GM18498 (cell line): ENCODE measurements around the gene ADAM12.

Source experiments
- ATAC-seq: cut with Tn5 transposase; IDR thresholded peaks from one replicate; pipeline ENCODE4 v1.9.1; 2021; ENCODE audit warnings: mild to moderate bottlenecking, moderate library complexity; ENCODE audit not compliant: unreplicated experiment

ADAM12 gene

DNA sequence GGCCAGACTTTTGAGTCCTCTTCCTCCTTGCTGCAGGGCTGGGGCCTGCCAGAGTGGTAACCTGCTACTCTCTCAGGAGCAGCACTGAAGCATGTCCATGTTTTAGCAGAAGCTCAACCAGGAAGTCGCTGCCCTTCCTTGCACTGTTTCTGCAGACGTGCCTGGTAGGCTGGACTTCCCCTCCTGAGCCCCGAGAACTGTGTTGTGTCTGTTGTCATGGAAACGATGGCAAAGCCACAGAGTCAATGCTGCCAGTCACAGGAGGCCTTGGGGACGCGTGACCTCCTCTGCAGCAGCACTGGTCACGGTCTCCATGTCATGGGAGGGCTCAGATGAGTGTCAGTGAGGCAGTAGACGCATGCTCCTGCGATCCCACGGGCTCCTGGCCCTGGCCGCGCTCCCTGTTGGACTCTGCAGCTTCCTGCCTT is 346.5 kb downstream of the ADAM12 start:
- ATAC-seq, result peak; percentile 100

DNA sequence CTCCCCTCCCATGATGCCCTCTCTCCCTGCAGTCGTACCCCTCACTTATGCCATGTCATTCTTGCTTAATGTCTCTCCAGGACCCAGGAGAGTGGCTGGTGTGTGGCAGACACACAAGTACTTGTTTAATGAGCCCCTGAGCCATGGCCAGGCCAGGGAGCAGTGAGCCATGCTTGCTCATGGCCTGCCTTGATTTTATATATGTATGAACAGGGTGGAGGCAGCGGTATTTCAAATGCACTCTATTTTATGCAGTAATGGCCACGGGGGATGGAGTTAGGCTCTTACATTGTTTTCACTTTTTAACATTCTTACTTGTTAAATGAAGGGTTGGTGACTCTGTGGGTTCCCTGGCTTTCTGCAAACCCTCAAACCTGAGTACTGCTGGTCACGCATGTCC is 347.2 kb downstream of the ADAM12 start:
- no peak for ATAC-seq

DNA sequence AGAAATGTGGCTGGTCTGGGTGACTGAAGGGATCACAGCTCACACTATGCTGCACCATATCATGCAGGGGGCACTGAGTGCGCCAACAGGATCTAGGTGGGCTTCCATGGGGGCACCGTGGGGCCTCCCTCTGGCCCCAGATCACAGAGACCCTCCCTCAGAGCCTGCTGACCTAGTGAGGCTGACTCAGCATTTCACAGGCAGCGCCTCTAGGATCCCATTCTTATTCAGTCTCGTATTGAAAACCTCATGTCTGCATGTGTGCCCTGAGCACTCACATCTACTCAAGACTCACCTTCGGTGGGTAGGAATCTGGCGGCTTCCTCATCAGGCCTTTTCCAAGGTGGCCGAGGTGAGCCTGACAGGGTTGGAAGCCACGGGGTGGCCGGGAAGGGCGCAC is 350.3 kb downstream of the ADAM12 start:
- ATAC-seq, result no peak

DNA sequence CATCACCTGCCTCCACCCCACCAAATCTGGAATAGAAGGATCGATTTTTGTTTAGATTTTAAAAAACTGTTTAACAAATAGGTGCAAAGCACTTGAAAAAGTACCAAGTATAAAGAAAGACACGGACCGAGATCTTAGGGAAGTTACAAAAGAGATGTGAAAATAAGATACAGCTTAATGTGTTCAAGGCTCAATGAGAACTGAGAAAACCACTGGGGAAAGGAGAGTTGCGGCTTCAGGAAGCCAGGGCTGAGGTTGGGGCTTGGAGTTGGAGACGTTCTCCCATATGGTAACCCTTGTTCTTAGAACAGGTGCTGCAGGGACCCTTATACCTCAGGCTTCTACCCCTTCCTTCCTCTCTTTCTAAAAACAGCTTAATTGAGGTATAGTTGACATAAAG is 351.8 kb downstream of the ADAM12 start:
- ATAC-seq, result no peak

DNA sequence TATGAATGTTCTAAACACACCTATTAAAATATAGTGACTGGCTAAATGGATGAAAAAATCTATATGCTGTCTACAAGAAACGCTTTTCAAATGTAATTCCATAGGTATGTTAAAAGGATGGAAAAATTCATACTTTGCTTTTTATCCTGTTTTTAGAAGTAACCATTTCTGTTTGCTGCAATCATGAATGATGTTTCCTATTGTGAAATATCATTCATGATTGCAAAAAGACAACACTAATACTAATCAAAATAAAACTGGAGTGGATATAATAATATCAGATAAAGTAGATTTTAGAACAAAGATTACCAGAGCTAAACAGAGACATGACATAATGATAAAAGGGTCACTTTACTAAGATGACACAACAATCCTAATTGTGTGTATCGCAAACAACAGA is 353.7 kb downstream of the ADAM12 start:
- ATAC-seq, result no peak

DNA sequence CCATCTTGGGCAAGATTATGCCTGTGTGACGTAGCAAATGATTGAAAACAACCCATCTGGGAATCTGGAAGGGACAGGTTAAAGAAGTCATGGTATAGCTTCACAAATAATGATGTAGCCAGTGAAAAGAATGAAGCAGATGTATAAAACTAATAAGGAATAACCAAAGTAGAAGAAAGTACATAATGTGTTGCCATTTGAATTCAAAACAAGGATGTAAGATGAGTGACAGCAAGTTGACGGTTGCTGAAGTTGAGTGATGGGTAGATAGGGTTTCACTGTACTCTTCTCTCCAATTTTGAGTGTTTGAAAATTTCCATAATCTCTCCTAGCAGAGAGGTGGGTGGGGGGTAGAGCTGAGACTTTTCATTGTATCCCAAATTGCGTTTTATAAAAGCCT is 358.3 kb downstream of the ADAM12 start:
- no peak for ATAC-seq

DNA sequence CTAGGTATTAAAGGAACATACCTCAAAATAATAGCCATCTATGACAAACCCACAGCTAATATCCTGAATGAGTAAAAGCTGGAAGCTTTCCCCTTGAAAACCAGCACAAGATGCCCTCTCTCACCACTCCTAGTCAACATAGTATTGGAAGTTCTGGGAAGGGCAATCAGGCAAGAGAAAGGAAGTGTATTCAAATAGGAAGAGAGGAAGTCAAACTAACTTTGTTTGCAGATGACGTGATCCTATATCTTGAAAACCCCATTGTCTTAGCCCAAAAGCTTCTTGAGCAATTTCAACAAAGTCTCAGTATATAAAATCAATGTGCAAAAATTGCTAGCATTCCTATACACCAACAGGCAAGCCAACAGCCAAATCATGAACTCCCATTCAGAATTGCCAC is 360.6 kb downstream of the ADAM12 start:
- ATAC-seq, result no peak

DNA sequence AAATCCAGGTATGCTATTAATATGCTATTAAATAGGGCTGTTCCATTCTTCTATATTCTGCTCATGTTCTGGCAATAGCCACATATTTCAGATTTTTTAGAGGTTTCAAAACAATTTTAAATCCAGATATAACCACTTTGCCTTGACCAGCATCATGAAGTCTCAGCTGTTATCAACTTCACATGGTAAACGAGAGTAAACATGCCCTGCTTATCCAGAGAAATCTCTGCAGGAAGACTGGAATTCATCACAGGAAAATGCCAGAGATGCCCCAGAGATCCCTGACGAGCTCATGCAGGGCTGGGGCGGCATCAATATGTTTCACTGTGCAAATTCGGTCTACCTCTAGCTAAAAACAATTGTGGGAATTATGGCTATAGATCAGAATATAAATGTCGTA is 365.4 kb downstream of the ADAM12 start:
- ATAC-seq, result no peak

DNA sequence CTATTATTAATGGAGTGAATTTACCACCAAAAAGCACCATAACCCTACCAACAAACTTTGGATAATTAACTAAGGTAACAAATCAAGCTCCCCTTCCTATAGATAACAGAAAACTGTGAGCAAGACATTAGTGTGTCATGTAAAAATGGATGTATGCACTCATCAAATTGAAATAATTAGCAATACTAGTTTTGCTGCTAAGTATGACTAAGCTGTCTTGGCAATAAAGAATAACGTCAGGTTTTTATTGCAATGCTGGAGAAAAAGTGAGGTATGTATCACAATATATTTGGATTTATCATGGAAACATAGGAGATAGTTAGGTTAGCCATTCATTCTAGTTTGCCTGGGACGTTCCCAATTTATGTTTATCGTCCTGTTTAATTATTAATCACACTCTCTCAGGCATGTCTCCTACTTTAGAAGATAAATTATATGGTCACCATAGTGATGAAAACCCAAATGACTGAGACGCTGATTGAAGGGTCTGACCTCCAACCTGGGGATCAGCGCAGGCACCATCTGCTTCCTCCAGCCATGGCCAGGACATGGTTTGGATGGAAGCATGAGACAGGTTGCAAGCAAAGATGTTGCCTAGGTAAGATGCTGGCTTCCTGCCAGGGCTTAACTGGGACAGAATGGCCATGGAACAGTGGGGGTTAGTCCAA is 366.3 kb downstream of the ADAM12 start:
- no peak for ATAC-seq

DNA sequence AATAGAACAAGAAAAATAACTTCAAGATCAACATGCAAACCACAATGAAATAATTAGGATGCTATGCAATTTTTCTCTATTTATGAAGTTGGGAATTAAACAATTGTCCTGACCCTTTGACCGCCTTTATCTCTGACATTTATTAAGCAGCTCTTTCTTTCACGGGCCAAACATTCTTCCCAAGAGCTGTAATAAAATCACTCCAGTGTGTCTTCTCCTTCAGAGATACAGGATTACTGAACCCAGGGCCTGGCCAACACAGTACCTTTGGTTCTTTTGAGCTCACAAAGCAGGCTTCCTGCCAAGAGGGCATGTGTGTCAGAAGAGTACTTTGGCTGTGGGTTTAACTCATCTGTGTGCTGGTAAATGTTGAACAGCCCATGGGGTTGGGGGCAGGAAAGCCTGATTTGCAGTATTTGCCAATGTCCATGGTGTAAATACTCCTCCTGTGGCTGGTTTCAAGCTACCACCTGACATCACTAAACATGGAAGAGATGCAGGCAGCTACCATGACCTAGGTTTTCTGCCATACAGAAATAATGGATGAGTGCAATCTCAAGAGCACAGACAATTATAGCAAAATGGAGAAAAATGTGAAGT is 370.2 kb downstream of the ADAM12 start:
- no peak for ATAC-seq

DNA sequence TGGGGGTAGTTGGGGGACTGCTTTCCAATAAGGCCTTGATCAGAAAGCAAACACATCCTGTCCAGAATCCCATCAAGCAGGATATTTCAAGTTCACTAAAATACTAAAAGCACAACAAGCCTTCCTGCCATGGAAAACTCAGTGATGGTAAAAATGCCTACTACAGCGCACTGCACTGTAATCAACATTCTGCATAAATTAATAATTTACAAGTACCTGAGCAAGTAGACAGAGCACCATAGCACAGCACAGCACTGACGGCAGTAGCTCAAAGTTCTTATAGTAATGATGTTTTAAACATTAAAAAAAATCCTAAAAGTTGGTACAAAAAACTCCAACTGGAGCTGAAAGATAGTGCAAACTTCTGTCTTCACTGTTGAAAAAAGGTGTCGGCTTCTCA is 371.4 kb downstream of the ADAM12 start:
- no peak for ATAC-seq

DNA sequence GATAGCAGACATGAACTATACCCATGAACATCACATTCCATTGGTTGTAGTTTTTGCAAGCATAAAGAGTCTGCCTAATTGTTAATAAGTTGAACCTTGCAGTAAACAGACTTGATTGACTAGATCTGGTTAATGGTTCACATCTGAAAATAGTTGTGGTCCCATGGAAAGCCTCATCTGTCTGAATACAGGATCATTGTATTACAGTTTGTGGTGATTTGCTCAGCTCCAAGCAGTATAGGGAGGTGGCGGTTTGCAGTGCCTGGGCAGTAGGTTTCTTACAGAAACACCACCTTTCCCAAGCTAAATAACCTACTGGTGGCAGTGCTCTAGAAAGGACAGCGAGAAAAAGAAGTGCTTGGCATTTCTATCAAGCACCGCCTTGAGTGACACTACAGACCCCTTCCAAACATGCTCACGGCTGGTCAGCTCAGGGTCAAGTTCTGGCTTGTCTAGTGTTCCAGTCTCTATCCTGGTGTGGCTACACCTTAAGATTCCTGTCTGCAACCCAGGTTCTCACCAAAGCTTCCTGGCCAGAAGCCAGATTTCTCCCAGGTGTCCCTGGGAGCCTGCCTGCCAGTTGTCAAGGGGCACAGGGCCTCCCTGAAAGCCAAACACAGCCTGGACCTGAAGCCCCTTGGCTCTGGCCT is 372.0 kb downstream of the ADAM12 start:
- ATAC-seq, result no peak

DNA sequence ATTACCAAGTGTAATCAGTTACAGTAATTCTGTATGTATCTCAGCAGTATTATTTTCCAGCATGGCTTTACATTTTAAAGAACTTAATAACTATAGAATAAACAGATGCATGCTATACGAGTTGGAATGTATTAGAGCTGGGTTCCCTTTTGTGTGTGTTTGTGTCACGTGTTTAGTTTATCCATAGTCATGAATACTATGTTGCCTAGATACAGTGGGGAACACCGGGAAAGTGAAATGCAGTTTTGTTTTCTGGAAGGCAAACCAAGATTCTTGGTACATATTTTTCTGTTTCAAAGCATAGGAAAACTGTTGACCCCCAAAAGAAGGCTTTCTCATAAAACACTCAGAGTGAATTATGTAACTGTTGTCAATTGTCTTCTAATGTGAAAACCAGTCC is 372.9 kb downstream of the ADAM12 start:
- ATAC-seq, result no peak

DNA sequence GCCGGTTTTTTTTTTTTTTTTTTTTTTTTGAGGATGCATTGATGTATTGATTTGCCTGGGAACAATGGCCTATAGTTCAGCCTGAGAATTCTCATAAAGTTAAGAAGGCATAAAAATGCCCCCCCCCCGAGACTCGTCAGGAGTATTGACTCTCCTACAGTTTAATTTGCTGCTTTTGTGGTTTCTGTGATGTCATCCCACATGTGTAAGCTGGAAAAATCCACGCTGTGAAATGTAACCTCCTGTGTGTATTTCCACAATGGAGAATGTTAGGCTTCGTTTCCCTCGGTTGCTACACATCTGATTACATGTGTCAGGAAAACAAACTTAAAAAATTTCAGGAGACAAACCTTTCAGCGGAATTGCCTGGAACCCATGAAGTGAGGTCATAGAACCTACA is 374.0 kb downstream of the ADAM12 start:
- ATAC-seq, result no peak

DNA sequence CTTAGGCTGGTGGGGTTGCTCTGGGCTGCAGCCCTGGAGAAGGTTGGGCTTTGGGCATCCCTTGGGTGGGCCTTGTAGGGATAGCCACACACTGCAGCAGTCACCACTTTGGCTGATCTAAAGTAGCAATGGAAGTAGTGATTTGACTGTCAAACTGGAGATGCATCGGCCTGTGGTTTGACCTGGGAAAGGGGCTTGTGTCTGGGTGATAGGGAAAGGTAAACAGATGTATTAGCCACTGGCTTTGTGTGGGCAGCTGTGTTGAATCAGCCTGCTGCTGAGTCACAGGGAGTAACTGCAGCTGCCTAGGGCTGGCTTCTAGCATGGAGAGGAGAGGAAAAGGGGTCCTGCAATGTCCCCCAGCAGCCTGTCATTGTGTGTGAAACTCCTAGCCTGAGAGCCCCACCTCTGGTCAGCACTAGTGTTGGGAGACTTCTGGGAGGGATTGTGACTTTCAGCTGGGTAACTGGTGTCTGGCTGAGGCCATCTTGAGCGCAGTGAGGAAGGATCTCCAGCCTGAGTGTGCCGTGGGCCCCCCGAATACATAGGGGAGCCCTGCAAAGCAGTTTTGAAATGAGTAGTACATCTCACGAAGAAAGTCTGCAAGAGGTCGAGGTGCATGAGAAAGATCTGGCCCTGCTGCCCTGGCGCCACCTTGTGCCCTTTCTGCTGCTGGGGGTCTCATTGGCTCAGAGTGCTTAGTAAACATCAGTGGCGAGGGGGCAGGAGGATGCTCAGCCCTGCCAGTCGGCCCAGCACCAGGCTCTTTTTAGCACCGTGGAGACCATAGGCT is 374.6 kb downstream of the ADAM12 start:
- ATAC-seq, result no peak

DNA sequence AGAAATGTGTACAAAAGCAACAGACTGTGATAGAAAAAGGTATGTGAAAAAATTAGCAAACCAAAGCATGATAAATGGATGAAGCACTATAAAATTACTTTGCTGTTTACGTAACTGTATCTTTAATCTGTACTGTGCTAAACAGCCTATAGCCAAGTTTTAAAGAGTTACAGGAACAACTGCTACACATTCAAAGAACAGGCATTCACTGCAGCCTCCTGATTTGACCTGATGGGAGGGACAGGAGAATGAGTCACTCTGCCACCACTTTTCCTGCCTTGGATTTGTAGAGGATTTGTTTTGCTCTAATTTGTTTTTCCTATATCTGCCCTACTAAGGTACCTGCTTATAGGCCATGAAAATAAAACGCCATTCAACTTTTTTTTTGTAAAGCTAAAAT is 375.8 kb downstream of the ADAM12 start:
- ATAC-seq, result no peak

DNA sequence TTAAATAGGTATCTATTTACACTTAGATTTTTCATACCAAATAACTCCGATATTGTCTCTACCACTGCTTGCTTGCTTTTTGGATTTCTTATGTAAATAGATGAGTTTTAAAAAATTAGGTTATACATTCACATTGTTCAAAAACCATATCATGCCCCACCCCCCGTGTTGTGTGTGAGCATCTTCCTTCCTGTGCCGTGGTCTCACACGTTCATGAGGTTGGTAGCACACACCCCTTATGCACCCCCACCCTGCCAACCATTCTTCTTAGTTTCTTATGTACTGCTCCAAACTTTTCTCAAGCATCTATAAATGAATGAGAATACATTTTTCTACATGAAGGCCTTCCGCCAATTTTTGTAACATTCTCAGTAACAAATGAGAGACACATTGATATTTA is 376.3 kb downstream of the ADAM12 start:
- no peak for ATAC-seq

DNA sequence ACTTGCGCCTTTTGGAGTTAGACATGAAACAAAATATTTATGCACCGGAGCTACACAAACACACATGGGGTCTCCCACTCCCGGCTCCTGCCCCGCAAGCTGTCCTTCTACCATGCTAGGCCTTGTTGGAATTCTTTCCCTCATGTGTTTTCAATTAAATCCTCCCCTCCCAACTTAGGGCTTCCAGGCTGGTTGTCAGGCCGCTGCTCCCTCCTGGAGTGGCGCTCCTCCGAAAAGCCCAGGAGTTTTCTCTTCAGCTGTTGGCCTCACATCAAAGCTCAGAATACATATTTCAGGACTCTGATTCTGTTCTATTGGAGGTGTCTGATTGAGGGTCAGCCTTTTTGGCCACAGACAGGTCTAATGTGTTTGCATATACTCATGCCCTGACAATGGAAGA is 378.6 kb downstream of the ADAM12 start:
- no peak for ATAC-seq

DNA sequence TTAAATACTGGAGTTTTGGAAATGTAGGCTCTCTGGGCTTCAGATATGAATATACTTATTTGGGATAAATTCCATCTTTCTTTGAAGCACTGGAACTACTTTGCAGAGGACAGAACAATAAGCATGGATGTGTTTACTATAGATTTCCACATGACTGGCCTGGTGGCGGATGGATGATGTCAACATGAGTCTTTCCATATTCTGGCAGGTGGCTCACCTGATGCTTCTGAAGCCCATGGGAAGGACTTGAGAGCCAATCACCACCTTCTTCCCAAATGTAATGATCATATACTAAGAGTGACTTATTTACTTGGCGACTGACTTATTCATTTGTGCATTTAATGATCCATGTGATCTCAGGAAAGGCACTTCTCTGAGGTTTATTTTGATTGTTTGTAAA is 381.4 kb downstream of the ADAM12 start:
- ATAC-seq, result no peak

DNA sequence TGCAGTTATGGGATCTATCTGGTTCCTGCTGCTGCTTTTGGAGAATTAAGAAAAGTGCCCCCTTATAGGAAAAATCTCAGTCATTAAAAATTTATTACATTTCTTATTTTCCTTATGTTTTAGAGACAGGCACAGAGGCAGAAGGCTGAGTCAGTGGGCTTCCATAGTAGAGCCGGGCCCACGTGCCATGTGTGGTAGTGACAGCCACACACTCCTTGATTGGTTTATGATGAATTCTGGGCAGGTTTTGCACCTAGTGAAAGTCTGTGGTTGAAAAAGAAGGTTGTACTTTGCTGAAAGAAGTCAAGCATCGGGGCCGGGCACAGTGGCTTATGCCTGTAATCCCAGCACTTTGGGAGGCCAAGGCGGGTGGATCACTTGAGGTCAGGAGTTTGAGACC is 382.0 kb downstream of the ADAM12 start:
- ATAC-seq, result no peak

DNA sequence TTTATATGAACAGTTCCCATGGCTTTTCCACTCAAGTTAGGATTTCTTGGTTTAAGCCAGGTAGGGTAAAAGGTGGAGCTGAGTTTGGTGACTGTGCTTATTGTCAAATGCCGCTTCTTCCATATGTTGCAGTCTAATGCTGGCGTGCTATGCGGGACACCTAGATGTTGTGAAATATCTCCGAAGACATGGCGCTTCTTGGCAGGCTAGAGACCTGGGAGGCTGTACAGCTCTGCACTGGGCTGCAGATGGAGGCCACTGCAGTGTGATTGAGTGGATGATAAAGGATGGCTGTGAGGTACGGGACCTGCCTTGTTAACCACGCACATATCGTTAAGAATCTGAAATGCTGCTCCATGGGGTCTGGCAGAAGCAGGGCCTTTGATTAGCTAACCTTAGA is 383.5 kb downstream of the ADAM12 start:
- no peak for ATAC-seq

DNA sequence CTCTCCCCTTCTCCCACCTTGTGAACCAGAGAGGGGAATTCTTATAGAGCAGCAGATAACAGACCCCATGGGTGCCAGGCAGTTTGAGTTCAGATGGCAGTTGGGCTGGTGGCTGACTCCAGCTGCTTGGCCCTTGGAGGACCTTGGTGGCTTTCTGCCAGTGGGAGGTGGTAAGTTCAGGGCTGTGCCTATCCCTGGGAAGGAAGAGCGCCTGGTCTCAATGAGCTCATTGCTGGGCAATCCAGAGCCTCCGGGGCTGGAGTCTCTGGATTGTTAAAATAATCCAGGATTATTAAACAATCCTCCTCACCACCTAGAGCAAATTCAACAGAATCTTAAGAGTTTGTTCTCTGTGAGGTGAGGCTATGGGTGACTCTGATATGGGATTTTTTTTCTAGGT is 386.7 kb downstream of the ADAM12 start:
- no peak for ATAC-seq
